Omental fat pad (tissue), 4 donors: ENCODE results near the gene ARPIN. TPM values are rescaled to one million over a fixed set of nuclear protein-coding genes. Genes with fewer than 3 reads are reported as not detected.
"Not testable (repeated sequence)": the region's sequence is repeated elsewhere in the genome, so short reads cannot be mapped to it uniquely, and the experiment has no call there.

Source experiments
- ATAC-seq: fragments of 150-250 bp; one replicate; pipeline ENCODE4 v1.9.1; 2016; ENCODE audit warnings: mild to moderate bottlenecking, moderate library complexity; ENCODE audit not compliant: low FRiP score
- DNase-seq: peaks from one replicate; pipeline ENCODE4 v3.0.0-alpha.2; 2019; ENCODE audit warnings: low spot score
- CTCF ChIP-seq, 3 donors: fragments of 450-650 bp; IDR thresholded peaks; one replicate each; pipeline ENCODE4 v1.5.1; 2016 to 2017; ENCODE audit warnings: antibody characterized with exemption in 3 of 3, mild to moderate bottlenecking in 3 of 3, moderate library complexity in 2 of 3
- total RNA-seq, 4 donors: library from RNA; depleted of rRNA; stranded (reverse); fragments of >200 nt; gene quantifications; one replicate each; pipeline ENCODE4 v1.1.0, GENCODE V29; 2016

ARPIN gene
- total RNA-seq, 4 donors from 2014 or later: 12.3 to 19.9 (median 17.4) TPM

- no peak for TF ChIP-seq CTCF (IDR thresholded peaks at IDR 0.05)
- ATAC-seq: no peak
- no peak for DNase-seq
Measured at GRCh38 chr15:89875741-89876140, 37.0 kb downstream of the ARPIN start.

- DNase-seq (peak; percentile 77), ATAC-seq (peak; percentile 89)
- peak in 2 of 3 donors; percentile 22 to 48 for TF ChIP-seq CTCF (IDR thresholded peaks at IDR 0.05)
Measured at GRCh38 chr15:89874926-89875564, 37.7 kb downstream of the ARPIN start.

GRCh38 chr15:89870688-89871288 is 42.0 kb downstream of the ARPIN start:
- ATAC-seq (no peak), DNase-seq (no peak)
- no peak for TF ChIP-seq CTCF (IDR thresholded peaks at IDR 0.05)

GRCh38 chr15:89870006-89870405 is 42.7 kb downstream of the ARPIN start:
- no peak for TF ChIP-seq CTCF (IDR thresholded peaks at IDR 0.05)

GRCh38 chr15:89869490-89869889 is 43.3 kb downstream of the ARPIN start:
- DNase-seq, ATAC-seq: not testable (repeated sequence)

More at GRCh38 chr15:89870006-89870405, 42.7 kb downstream of the ARPIN start:
- ATAC-seq: no peak
- DNase-seq: no peak

GRCh38 chr15:89864958-89865739 is 47.6 kb downstream of the ARPIN start:
- ATAC-seq (no peak), DNase-seq (no peak)

More at GRCh38 chr15:89864958-89865739, 47.6 kb downstream of the ARPIN start:
- no peak for TF ChIP-seq CTCF (IDR thresholded peaks at IDR 0.05)
